Nephron (organoid): Measurements from ENCODE around the gene CST4.
"Not testable (repeated sequence)": the region's sequence is repeated elsewhere in the genome, so short reads cannot be mapped to it uniquely, and the experiment has no call there.

Experiments used
- H3K27ac Mint-ChIP-seq, 3 experiments: 2 replicates each; pipeline ENCODE4 v1.8.0; 2020; ENCODE audit warnings: mixed read lengths in 3 of 3, mild to moderate bottlenecking in 2 of 3, moderate library complexity in 1 of 3
- H3K27me3 Mint-ChIP-seq: 2 replicates; pipeline ENCODE4 v1.8.0; 2021; ENCODE audit warnings: low read depth, mild to moderate bottlenecking, moderate library complexity, mixed read lengths
- H3K36me3 Mint-ChIP-seq: 2 replicates; pipeline ENCODE4 v1.8.0; 2020; ENCODE audit warnings: low read depth, mixed read lengths
- H3K4me1 Mint-ChIP-seq: 2 replicates; pipeline ENCODE4 v1.8.0; 2020; ENCODE audit warnings: mixed read lengths
- H3K4me3 Mint-ChIP-seq, 3 experiments: 2 replicates each; pipeline ENCODE4 v1.8.0; 2020; ENCODE audit warnings: mild to moderate bottlenecking in 3 of 3, mixed read lengths in 3 of 3, moderate library complexity in 2 of 3
- H3K9me3 Mint-ChIP-seq: 2 replicates; pipeline ENCODE4 v1.8.0; 2020; ENCODE audit warnings: mixed read lengths
- TF ChIP-seq, protein P1 (sequence below), 3 experiments: fragments of 200-600 bp; sonication (generic); IDR thresholded peaks; one replicate each; pipeline ENCODE4 v1.5.0; 2021; ENCODE audit warnings: antibody characterized with exemption in 3 of 3; ENCODE audit not compliant: unreplicated experiment in 3 of 3

Gene CST4

GRCh38 chr20:23697947-23698346, 9.1 kb upstream of the CST4 start:
- H3K9me3 Mint-ChIP-seq = no peaks in the 10 kb centered on the region
- no peak overlapping the region for H3K4me3 Mint-ChIP-seq
- TF ChIP-seq, protein P1, sequence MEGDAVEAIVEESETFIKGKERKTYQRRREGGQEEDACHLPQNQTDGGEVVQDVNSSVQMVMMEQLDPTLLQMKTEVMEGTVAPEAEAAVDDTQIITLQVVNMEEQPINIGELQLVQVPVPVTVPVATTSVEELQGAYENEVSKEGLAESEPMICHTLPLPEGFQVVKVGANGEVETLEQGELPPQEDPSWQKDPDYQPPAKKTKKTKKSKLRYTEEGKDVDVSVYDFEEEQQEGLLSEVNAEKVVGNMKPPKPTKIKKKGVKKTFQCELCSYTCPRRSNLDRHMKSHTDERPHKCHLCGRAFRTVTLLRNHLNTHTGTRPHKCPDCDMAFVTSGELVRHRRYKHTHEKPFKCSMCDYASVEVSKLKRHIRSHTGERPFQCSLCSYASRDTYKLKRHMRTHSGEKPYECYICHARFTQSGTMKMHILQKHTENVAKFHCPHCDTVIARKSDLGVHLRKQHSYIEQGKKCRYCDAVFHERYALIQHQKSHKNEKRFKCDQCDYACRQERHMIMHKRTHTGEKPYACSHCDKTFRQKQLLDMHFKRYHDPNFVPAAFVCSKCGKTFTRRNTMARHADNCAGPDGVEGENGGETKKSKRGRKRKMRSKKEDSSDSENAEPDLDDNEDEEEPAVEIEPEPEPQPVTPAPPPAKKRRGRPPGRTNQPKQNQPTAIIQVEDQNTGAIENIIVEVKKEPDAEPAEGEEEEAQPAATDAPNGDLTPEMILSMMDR (IDR thresholded peaks at IDR 0.05; ENCODE audit: unreplicated experiment in 3 of 3) = no peak
- H3K4me1 Mint-ChIP-seq = no peaks in the 10 kb centered on the region
- H3K36me3 Mint-ChIP-seq = no peaks in the 10 kb centered on the region
- H3K27me3 Mint-ChIP-seq = peaks cover 10% of the 10 kb centered on the region
- H3K27ac Mint-ChIP-seq = no peak overlapping the region

- peaks cover 10% of the 10 kb centered on the region for H3K27me3 Mint-ChIP-seq
Measured at GRCh38 chr20:23695068-23695395, 6.2 kb upstream of the CST4 start.

DNA sequence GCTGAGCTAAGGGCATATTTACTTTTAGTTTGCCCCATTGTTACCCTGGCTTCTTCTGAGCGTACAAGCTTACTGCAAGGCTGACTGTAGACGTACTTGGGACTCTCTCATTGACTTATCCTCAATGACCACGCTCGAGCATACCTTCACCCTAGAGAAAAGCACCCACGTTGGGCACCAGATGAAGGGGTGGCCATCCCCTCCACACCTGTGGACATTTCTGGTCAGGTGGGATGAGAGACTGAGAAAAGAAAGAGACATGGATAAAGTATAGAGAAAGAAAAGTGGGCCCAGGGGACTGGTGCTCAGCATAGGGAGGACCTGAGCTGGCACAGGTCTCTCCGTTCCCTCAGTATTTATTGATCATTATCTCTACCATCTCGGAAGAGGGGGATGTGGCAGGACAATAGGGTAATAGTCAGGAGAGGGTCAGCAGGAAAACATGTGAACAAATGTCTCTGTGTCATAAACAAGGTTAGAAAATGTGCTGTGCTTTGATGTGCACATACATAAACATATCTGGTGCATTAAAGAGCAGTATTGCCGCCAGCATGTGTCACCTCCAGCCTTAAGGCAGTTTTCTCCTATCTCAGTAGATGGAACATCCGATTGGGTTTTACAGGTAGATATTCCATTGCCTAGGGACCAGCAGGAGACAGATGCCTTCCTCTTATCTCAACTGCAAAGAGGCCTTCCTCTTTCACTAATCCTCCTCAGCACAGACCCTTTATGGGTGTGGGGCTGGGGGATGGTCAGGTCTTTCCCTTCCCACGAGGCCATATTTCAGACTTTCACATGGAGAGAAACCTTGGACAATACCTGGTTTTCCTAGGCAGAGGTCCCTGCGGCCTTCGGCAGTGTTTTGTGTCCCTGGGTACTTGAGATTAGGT, 5.6 kb upstream of the CST4 start:
- H3K27ac Mint-ChIP-seq, H3K4me3 Mint-ChIP-seq, H3K36me3 Mint-ChIP-seq, H3K4me1 Mint-ChIP-seq, H3K9me3 Mint-ChIP-seq: not testable (repeated sequence)
- peaks cover 10% of the 10 kb centered on the region for H3K27me3 Mint-ChIP-seq

More at GRCh38 chr20:23695068-23695395, 6.2 kb upstream of the CST4 start:
- H3K9me3 Mint-ChIP-seq, H3K36me3 Mint-ChIP-seq, H3K4me1 Mint-ChIP-seq, H3K27ac Mint-ChIP-seq, H3K4me3 Mint-ChIP-seq: not testable (repeated sequence)

GRCh38 chr20:23692725-23693619, 4.1 kb upstream of the CST4 start:
- H3K36me3 Mint-ChIP-seq, H3K4me1 Mint-ChIP-seq, H3K4me3 Mint-ChIP-seq, H3K27ac Mint-ChIP-seq, H3K9me3 Mint-ChIP-seq: not testable (repeated sequence)
- H3K27me3 Mint-ChIP-seq = peaks cover 10% of the 10 kb centered on the region

DNA sequence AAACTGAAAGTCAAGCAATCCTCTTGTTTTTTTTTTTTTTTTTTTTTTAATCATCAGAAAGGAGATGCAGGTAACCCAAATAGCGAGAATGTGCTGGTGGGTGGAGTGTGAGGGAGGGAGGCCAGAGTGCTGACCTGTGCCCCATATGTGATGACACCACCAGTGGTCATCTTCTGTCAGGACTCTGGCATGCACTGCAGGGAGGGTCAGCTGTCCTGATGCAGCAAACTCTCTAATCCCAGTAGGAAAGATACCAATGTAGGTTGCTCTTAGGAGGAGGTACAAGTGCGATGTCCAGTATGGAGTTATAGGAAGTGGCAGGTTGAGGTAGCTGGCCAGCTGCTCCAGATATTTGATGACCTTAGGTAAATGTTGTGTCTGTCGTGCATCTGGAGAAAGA, 2.8 kb upstream of the CST4 start:
- H3K9me3 Mint-ChIP-seq = no peaks in the 10 kb centered on the region

DNA sequence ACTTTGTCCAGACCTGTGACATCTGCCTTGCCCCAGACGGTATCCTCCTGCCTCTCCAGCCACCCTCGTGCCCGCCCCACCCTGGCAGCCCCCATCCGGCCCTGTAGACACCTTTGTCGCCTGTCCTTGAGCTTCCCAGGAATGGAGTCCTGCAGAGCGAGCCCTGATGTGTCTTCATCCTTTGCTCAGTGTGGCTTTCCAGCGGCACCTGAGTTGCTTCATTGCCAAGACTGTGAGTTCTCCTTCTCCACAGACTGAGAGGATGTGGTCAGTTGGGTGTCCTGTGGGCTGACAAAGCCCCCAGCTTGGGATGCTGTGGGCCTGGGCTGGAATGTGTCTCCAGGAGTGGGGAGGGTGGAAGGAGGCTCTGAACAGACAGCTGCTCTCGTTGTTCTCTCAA, 1.7 kb upstream of the CST4 start:
- no peaks in the 10 kb centered on the region for H3K27me3 Mint-ChIP-seq
- H3K9me3 Mint-ChIP-seq = no peaks in the 10 kb centered on the region
- no peak overlapping the region for H3K27ac Mint-ChIP-seq
- no peaks in the 10 kb centered on the region for H3K36me3 Mint-ChIP-seq
- TF ChIP-seq, protein P1 (IDR thresholded peaks at IDR 0.05; ENCODE audit: unreplicated experiment in 3 of 3) = no peak
- H3K4me1 Mint-ChIP-seq = no peaks in the 10 kb centered on the region
- H3K4me3 Mint-ChIP-seq = no peak overlapping the region

More for the DNA sequence above, 2.8 kb upstream of the CST4 start:
- Mint-ChIP-seq H3K4me3 (no peak overlapping the region), H3K4me1 (no peaks in the 10 kb centered on the region), H3K27ac (no peak overlapping the region), H3K27me3 (peaks cover 5% of the 10 kb centered on the region), H3K36me3 (no peaks in the 10 kb centered on the region)
- TF ChIP-seq, protein P1 (IDR thresholded peaks at IDR 0.05; ENCODE audit: unreplicated experiment in 3 of 3) = no peak

DNA sequence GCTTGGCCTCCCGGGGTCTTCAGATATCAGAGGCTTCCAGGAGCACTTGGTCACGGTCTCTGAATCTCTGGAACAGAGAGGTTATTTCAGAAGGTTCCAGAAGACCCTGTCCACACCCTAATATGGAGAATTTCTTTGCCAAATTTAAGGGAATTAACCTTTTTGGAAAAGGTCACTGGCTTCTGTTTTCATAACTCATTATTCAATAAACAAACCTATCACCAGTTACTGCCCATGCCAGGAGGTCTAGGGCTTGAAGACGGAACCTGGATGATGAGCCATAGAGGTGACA, 507 bp upstream of the CST4 start:
- TF ChIP-seq, protein P1 (IDR thresholded peaks at IDR 0.05; ENCODE audit: unreplicated experiment in 3 of 3) = no peak
- Mint-ChIP-seq H3K9me3 (no peaks in the 10 kb centered on the region), H3K27ac (no peak overlapping the region), H3K36me3 (no peaks in the 10 kb centered on the region), H3K4me1 (no peaks in the 10 kb centered on the region), H3K4me3 (no peak overlapping the region), H3K27me3 (peaks cover under 1% of the 10 kb centered on the region)
